HG03064 (cell line): ENCODE results near the gene GLTP.

Experiments used
- ATAC-seq: cut with Tn5 transposase; IDR thresholded peaks from one replicate; pipeline ENCODE4 v1.9.1; 2021; ENCODE audit warnings: low read depth; ENCODE audit not compliant: unreplicated experiment

GLTP gene

DNA sequence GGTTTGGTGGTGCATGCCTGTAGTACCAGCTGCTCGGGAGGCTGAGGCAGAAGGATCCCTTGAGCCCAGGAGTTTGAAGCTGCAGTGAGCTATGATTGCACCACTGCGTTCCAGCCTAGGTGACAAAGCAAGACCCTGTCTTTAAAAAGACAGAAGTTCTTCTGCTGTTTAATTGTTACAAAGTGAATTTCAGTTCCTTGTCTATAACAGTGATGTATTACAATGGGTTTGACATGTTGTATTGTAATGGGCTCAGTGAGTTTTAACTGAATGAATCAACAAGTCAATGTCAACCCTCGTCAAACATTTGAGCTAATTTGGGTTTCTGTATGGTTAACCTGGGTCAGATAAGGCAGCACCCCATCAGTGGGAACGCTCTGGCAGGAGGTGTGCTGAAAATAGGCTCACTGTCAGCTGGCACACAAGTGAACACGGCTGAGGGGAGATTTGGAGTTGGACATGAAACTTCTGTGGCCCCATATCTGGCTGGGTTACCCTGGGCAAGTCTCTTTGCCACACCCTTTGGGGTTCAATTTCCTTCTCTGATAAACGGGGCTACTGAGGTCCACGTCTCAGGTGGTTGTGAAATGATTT is 33.1 kb downstream of the GLTP start:
- ATAC-seq: no peak

DNA sequence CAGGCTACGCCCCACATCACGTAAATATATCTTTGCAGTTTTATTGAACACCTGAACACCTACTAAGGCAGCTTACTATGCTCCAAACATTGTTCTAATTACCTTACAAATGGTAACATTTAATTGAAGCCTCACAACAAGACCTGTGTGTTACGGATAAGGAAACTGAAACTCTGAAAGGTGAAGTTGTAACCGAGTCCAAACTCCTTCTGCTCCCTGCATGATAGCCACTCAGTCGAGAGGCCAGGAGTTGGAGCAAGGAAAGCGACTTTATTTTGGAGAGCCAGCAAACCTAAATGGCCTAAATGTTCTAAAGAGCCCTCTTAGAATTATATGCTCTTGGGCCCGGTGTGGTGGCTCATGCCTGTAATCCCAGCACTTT is 34.5 kb downstream of the GLTP start:
- no peak for ATAC-seq

DNA sequence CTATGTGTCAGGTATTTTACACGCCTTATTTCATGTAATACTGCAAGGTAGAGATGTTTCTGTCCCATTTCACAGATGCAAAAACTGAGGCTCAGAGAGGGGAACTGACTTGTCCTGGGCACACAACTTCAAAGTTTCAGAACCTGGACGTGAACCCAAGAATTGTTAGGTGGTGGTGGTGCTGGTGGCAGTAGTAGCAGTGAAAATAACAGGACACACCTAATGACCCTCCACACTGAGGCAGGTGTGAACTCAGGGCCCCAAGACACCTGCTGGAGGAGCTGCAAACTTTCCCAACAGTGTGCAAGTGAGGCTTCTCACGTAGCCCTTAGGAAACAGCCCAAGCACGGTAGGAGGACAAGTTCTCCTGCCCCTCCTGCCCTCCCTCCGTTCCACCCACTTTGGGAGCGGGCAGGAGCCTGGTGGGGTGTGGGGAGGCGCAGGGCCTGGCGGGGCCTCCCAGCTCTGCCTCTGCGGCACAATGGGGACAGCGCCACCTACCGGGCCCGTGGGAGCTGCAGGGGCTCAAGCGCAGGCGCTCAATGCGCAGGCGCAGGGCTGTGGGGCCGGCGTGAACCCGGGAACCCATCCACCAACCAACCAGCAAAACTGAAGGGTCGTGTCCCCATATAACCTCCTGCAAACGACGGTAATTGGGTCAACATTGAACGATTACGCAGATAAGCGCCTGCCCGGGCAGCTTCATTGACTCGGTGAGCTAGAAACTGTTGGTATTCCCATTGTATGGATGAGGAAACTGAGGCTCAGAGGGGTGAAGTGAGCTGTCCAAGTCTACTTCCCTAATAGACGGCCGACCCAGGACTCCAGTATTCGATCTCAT is 35.1 kb downstream of the GLTP start:
- peak; percentile 76 for ATAC-seq

DNA sequence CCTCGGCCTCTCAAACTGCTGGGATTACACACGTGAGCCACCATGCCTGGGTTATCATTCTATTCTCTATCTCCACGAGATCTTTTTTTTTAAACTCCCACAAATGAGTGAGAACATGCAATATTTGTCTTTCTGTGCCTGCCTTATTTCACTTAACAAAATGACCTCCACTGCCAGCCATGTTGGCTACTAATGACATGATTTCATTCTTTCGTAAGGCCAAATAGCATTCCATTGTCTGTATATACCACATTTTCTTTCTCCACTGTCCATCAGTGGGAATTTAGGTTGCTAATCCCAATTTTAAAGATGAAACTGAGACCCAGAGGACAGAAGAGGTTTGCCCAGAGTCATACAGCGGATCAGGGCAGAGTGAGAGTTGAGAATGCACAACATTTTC is 36.2 kb downstream of the GLTP start:
- ATAC-seq: no peak

DNA sequence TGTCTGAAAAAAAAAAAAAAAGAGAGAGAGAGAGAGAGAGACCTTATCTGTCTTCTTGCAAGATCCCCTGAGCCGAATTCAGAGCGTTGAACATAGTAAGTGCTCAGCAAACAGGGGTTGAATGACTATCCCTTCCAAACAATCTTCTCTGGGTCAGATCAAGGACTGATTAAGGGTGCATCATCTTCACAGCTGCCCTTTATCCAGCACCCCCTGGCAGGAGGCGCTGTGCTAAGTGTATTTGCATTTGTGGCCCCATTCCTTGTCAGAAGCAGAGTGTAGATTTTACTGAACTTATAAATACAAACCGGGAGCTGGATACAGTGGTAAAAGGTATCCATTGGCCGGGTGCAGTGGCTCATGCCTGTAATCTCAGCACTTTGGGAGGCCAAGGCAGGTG is 38.3 kb downstream of the GLTP start:
- ATAC-seq: no peak

DNA sequence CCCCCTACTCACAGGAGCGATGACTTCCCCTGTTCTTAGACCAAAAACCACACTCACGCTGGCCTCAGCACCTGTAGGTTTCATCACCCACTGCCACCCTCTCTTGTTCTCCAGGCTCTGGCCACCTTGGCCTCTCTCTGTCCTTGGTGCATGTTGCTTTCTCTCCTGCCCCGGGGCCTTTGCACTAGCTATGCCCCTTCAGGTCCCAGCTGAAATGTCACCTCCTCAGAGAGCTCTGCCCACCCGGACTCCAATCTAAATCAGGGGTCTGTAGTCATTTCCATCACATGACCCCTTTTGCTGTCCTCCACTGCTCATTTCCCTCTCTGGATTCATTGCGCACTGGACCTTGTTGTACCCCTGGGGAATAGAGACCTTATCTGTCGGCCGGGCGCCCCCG is 39.0 kb downstream of the GLTP start:
- no peak for ATAC-seq

DNA sequence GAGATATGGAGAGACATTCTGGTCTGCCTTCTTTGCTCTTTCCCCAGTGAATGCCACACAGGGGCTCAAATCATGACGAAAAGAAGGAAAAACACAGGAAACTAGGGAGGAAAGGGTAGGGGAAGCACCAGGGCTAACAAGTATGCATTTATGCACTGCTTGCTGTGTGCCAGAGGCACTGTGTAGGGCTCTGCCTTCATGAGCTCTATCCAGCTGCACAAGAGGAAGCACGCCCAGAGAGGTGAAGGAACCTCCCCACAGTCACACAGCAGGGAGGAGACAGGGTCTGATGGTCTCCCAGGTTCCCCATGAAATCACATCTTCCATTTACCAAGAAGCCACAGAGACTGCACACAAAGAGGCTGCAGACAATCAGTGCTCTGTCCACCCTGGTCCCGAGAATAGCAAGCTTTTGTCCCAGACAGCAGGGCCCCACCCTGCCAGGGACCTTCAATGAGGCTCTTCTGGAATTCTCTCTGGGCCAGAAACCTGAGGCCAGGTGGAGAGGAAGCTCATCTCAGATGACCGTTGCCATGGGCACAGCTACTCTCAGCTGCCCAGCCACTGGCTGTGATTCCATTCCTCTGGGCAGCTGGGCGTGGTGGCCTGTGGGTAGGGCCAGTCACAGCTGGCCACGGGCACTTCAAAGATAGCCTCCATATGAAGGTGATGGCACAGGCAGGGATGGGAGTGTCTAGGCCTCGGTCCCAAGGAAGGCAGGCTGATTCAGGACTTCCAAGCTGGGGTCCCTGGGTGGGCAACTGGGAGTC is 39.9 kb downstream of the GLTP start:
- no peak for ATAC-seq

DNA sequence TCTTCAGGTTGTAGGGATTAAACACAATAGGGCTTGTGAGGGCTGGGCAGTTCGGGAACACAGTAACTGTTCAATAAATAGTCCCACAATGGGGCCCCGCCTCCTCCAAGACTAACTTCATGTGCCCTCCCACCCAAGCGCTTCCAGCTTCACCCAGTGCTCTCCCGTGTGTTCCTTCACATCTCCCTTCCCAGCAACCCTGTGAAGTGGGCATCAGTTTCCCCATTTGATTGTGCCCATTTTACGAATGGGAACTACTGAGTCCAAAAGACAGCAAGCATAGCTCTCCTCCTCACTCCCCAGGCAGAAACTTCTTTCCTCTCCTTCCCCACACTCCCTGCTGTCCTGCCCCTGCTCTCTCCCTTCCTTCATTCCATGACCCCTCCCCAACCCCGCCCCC is 40.9 kb downstream of the GLTP start:
- ATAC-seq: no peak

DNA sequence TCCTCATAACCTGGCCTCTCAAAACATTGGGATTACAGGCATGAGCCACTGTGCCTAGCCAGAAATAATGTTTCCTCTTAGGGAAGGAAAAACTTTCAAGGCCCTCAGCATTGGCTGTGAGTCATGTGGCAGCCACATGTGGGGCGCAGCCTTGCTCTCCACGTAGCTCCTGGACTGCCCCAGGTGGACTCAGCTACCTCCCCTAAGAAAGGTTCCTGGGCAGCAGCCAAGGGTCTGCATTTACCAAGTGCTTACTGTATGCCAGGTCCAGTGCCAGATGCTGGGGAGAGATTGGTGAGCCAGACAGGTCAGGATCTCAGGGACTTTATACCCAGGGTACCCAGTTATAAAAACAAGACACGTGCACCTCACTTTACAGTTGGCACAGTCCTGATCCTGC is 43.4 kb downstream of the GLTP start:
- ATAC-seq: no peak

DNA sequence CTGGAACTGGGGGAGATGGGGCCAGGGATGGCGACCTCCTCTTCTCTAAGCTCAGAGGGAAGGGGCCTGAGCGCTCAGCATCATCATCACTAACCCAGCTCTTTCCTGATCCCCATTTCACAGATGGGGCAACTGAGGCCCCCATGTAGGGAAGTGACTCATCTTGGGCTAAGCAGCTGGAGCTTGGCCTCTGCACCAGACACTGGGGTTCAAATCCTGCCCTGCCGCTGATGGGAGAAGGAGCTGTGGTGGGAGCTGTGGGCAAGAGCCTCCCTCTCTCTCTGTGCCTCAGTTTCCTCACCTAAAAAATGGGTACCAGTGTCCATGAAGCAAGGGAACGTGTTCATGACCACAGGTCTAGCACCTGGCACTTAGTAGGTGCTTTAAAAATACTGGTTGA is 44.5 kb downstream of the GLTP start:
- ATAC-seq: no peak

DNA sequence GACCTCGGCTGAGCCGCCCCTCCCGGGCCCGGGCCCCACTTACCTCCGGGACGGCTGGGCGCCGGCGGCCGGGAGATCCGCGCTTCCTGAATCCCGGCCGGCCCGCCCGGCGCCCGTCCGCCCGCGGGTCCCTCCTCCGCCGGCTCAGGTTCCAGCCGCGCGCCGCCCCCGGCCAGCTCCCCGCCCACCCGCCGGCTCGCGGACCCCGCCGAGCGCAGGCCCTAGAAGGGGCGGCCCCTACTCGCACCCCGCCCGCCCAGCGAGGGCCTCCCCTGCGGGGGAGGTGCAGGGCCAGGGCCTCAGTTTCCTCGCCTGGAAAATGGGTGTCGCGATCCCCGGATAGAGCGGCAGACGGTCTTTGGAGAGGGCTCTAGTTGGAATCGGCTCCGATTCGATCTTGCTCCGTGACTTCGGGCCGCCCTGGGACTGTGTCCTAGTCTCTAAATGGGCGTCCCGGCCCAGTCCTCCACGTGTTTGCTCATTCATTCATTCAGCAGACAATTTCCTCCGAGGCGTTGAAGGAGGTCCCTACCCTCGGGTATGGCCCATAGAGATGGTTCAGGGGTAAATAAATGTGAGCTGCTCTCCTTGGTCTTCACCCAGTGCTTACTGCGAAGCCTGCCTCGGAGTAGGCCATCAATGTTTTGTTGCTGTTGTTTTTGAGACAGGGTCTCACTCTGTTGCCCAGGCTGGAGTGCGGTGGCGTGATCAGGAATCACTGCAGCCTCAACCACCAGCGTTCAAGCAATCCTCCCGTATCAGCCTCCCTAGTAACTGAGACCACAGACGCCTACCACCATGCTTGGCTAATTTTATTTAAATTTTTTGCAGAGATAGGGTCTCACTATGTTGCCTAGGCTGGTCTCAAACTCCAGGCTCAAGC is 46.8 kb downstream of the GLTP start, which contains the start of gene TRPV4:
Gene TRPV4, minus strand, starts transcription at position 92 of the 883 bp plus-strand sequence. CDS start 18,602 bp downstream, outside the sequence.
- ATAC-seq: no peak

DNA sequence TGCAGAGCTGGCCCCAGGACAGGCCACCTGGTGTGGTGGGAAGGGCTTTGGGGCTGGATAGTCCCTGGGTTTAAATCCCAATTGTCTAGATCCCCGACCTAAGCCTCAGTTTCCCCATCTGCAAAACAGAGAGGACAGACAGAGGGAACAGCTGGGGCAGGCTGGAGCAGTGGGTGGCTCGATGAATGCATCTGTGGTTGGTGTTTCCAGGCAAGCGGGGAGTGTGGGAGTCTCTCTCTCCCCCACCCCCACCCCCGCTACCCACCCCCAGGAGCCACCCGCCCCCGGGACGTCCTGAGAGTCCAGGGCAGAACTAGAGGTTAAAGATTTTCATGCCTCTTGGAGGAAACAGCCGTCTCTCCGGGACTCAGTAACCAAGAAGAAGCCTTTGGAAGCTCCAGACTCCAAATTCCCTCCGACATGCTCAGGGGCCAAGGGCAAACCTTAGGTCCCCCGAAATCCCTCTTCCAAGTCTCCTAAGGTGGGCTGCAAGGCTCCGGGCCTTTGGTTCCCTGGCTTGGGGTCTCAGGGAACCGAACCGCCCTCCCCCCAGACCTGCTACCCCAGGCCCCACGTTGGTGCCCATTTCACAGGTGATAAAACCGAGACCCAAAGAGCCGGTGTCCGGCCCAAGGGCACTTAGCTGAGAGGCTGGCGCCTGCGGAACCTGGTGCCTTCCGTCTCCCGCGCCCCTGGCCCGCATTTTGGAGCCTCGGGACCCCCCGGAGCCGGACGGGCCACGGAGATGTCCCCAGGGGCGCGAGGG is 47.6 kb downstream of the GLTP start:
- ATAC-seq: no peak

DNA sequence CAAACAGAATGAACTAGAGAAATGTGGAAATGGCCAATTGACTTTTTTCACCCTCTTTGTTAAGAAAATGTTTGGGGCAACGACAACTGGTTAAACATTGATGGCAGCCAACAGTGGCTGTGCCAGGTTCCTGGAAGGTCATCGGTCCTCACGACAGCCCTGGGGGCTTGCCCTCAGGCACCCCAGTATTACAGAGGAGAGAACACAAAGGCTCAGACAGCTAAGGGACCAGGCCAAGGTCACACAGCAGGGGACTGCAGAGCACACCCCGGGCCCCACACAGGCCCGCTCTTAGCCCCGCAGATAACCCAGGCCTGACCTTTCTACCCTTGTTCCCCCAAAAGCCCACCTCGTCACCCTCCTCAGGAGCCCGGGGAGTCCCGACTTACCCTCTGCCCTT is 48.4 kb downstream of the GLTP start:
- no peak for ATAC-seq

DNA sequence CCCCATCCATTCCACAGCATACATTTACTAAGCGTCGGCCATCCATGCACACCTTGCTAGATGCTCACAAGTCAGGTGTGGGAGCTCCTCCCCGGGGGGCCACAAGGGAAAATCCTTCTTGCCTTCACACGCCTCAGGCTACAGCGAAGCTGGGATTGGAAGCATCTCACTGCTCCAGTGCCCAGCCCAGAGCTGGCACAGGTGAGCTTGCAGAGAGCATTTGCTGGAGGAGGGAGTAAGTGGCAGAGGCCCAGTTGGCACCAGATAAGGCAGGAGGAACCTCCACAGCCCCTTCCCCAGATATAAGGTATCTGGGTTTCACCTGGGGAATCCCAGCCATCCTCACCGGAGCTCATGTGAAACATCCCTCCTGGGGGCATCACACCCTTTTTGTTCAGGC is 49.0 kb downstream of the GLTP start:
- ATAC-seq: no peak

DNA sequence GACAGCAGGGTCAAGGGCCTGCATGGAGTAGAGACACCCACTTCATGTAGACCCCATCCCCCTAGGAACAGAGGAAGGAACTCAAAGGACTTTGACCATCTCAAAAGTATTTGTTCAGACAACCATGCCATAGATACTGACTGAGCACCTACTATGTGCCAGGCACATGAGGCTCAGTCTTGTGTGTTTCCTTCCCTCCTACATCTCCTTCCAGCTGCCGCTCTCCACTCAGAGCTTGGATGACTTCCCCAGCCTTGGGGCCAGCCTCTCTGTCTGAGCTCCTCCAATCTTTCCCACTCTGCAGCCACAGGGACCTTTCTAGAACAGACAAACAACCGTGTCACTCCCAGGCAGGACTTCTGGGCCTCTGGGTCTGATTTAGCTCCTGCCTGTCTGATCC is 49.6 kb downstream of the GLTP start:
- no peak for ATAC-seq

DNA sequence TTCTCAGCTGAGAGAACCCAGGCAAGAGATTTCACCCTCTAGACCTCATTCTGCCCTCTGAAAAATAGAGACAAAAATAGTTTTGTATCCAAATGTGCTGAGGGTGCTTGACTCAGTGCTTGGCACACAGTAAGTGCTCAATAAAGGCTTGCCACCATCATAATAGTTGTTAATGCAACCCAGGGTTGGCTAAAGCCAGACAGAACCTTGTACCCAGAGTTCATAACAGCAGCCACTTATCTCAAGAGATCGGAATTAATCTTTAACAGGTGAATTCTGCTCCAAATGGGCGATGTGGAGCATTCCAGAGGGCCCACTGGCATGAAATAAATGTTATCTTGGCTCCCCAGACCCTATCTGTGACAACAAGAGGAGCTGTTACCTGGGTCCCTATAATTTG is 50.1 kb downstream of the GLTP start:
- no peak for ATAC-seq

DNA sequence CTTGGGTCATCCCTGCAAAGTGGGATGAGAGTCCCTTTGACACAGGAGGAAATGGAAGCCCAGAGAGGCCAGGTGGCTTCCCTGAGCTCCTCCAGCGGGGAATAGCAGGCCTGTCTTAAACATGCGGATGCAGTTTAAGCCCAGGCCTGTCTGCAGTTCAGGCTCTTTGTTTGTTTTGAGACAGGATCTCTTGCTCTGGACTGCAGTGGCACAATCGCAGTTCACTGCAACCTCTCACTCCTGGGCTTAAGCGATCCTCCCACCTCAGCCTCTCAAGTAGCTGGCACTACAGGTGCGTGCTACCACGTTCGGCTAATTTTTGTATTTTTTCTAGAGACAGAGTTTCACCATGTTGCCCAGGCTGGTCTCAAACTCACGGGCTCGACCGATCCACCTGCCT is 50.7 kb downstream of the GLTP start:
- no peak for ATAC-seq

DNA sequence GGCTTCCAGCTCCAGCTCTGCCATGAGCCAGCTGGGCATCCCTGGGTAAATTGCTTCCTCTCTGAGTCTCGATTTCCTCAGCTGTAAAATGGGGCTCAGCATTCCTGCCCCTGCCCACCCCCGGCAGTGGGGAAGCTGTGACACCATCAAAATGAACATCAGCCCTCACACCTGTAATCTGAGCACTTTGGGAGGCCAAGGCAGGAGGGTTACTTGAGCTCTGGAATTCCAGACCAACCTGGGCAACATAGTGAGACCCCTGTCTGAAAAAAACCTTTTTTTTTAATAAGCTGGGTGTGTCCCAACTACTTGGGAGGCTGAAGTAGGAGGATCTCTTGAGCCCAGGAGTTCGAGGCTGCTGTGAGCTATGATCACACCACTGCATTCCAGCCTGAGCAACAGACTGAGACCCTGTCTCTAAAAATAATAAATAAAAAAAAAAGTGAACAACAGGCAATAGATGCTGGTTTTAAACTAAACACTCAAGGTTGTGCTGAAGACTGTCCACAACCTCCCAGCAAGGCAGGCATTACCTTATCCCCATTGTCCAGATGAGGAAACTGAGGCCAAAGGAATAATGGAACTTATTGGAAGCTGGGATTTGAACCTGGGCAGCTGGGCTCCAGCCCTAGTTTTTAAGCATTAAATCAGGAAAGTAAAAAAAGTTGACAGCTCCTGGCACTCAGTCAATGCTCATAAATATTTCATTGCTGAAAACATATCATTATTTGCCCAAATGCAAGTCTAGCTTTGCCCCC is 51.4 kb downstream of the GLTP start:
- no peak for ATAC-seq
